Measurements from ENCODE around the gene CDO1.

DNA sequence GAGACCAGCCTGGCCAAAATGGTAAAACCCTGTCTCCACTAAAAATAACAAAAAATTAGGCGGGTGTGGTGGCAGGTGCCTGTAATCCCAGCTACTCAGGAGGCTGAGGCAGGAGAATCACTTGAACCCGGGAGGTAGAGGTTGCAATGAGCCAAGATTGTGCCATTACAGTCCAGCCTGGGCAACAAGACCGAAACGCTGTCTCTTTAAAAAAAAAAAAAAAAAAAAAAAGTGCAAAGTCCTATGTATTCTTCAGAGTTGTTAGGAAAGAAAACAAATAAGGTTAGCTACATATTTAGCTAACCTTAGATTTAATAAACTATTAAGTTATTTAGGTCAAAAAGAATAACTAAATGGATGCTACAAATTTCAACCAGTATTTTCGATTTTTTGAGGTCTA lies 13.5 kb upstream of the CDO1 start:
- TF ChIP-seq, protein P1, sequence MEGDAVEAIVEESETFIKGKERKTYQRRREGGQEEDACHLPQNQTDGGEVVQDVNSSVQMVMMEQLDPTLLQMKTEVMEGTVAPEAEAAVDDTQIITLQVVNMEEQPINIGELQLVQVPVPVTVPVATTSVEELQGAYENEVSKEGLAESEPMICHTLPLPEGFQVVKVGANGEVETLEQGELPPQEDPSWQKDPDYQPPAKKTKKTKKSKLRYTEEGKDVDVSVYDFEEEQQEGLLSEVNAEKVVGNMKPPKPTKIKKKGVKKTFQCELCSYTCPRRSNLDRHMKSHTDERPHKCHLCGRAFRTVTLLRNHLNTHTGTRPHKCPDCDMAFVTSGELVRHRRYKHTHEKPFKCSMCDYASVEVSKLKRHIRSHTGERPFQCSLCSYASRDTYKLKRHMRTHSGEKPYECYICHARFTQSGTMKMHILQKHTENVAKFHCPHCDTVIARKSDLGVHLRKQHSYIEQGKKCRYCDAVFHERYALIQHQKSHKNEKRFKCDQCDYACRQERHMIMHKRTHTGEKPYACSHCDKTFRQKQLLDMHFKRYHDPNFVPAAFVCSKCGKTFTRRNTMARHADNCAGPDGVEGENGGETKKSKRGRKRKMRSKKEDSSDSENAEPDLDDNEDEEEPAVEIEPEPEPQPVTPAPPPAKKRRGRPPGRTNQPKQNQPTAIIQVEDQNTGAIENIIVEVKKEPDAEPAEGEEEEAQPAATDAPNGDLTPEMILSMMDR (IDR thresholded peaks at IDR 0.05) = no peak
- TF ChIP-seq POLR2A (IDR thresholded peaks at IDR 0.05) = no peak
- no peak for TF ChIP-seq POLR2AphosphoS5 (IDR thresholded peaks at IDR 0.05)
